ENCODE results near the gene PSMA7.

Gene PSMA7

GRCh38 chr20:62171245-62171644 is 28.1 kb upstream of the PSMA7 start:
- DNase-seq (ENCODE audit: low read depth) = no peak

GRCh38 chr20:62170536-62170935 is 27.3 kb upstream of the PSMA7 start:
- no peak for DNase-seq (ENCODE audit: low read depth)

GRCh38 chr20:62168890-62169435 is 25.8 kb upstream of the PSMA7 start:
- no peak for DNase-seq (ENCODE audit: low read depth)

GRCh38 chr20:62168061-62168460 is 24.9 kb upstream of the PSMA7 start:
- no peak for DNase-seq (ENCODE audit: low read depth)

- no peak for DNase-seq (ENCODE audit: low read depth)
These were observed 24.3 kb upstream of the PSMA7 start for GRCh38 chr20:62167474-62167873.

GRCh38 chr20:62165762-62166399 is 22.7 kb upstream of the PSMA7 start:
- no peak for DNase-seq (ENCODE audit: low read depth)

GRCh38 chr20:62164879-62165761 is 21.9 kb upstream of the PSMA7 start:
- DNase-seq (ENCODE audit: low read depth) = no peak

GRCh38 chr20:62163986-62164762 is 21.0 kb upstream of the PSMA7 start:
- DNase-seq (ENCODE audit: low read depth) = no peak

- no peak for DNase-seq (ENCODE audit: low read depth)
These were observed 20.3 kb upstream of the PSMA7 start for GRCh38 chr20:62163485-62163865.

GRCh38 chr20:62162765-62163484 is 19.7 kb upstream of the PSMA7 start:
- no peak for DNase-seq (ENCODE audit: low read depth)

GRCh38 chr20:62161347-62161746 is 18.2 kb upstream of the PSMA7 start:
- no peak for DNase-seq (ENCODE audit: low read depth)

GRCh38 chr20:62160876-62161275 is 17.7 kb upstream of the PSMA7 start:
- no peak for DNase-seq (ENCODE audit: low read depth)

- no peak for DNase-seq (ENCODE audit: low read depth)
These were observed 17.1 kb upstream of the PSMA7 start for GRCh38 chr20:62160253-62160652.

- peak; percentile 49 for DNase-seq (ENCODE audit: low read depth)
These were observed 16.6 kb upstream of the PSMA7 start for GRCh38 chr20:62159839-62160238.

GRCh38 chr20:62159052-62159451 is 15.9 kb upstream of the PSMA7 start:
- no peak for DNase-seq (ENCODE audit: low read depth)

- no peak for DNase-seq (ENCODE audit: low read depth)
These were observed 15.3 kb upstream of the PSMA7 start for GRCh38 chr20:62158541-62158940.

- no peak for DNase-seq (ENCODE audit: low read depth)
These were observed 14.8 kb upstream of the PSMA7 start for GRCh38 chr20:62158088-62158400.

GRCh38 chr20:62157387-62158087 is 14.3 kb upstream of the PSMA7 start:
- DNase-seq (ENCODE audit: low read depth) = no peak

GRCh38 chr20:62156592-62157386 is 13.6 kb upstream of the PSMA7 start:
- DNase-seq (ENCODE audit: low read depth) = peak; percentile 63

GRCh38 chr20:62156254-62156556 is 13.0 kb upstream of the PSMA7 start:
- no peak for DNase-seq (ENCODE audit: low read depth)

Measured in stimulated activated CD8-positive, alpha-beta memory T cell treated with anti-CD3 and anti-CD28 coated beads, Interleukin-4, amount 100 ng/mL, for 24 hours (primary cell).